NCI-H2029 (cell line): ENCODE measurements around the gene FAM162B.
"Not testable (repeated sequence)": the region's sequence is repeated elsewhere in the genome, so short reads cannot be mapped to it uniquely, and the experiment has no call there.

Experiments used
- DNase-seq: peaks from one replicate; lab custom pipeline; 2025; lab: John Stamatoyannopoulos, UW

FAM162B gene

GRCh38 chr6:116726947-116727346 lies 38.6 kb downstream of the FAM162B start:
- DNase-seq = no peak

- no peak for DNase-seq
These were observed 50.8 kb downstream of the FAM162B start for GRCh38 chr6:116714761-116715160.

GRCh38 chr6:116714296-116714695 lies 51.2 kb downstream of the FAM162B start:
- no peak for DNase-seq

GRCh38 chr6:116705917-116706316 lies 59.6 kb downstream of the FAM162B start:
- no peak for DNase-seq

- DNase-seq = not testable (repeated sequence)
These were observed 61.6 kb downstream of the FAM162B start for GRCh38 chr6:116703888-116704287.
